GM18508 (cell line): ENCODE results near the gene GREB1.

Experiments used
- ATAC-seq: cut with Tn5 transposase; IDR thresholded peaks from one replicate; pipeline ENCODE4 v1.9.1; 2021; ENCODE audit warnings: moderate number of reproducible peaks; ENCODE audit not compliant: insufficient read depth, unreplicated experiment

The GREB1 gene

GRCh38 chr2:11534746-11535484 lies 1.1 kb downstream of the GREB1 start:
- no peak for ATAC-seq

- no peak for ATAC-seq
These were observed 2.1 kb downstream of the GREB1 start for GRCh38 chr2:11535899-11536344.

GRCh38 chr2:11537951-11538350 lies 4.1 kb downstream of the GREB1 start:
- ATAC-seq = no peak

DNA sequence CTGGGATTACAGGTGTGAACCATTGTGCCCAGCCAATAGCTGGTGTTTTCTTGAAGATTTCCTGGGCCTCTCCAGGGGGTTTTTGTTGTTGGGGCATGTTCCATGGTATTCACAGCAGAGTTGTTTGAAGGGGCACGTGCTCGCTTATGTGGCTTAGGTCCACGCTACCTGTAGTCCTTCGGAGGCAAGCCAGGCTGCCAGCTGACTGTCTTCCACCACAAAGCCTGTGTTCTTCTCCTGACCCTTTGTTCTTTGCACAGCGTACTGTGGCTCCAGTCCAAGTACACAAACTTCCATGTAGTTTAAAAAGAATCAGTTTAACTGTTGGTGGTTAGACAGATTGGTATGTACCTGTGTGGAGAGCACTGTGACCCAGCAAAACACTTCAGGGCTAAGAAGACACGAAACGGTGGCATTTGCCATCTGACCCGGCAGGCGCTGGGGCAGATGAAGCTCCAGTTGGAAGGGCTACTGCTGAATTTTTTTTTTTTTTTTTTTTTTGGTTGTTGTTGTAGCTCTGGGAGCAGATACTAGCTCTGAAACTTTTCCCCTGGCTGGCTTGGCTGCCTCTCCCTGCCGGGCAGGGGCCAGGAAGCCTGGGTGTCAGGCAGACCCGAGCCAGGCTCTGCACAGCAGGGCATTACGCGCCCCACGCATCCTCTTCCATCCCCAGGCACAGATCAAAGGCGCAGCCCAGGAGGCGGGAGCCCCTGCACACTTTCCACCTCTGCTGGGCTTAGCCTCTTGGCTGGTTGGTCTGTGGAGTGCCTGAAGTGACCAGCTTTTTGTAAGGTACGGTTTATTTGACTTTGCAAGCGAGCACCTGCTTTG lies 5.7 kb downstream of the GREB1 start:
- no peak for ATAC-seq

DNA sequence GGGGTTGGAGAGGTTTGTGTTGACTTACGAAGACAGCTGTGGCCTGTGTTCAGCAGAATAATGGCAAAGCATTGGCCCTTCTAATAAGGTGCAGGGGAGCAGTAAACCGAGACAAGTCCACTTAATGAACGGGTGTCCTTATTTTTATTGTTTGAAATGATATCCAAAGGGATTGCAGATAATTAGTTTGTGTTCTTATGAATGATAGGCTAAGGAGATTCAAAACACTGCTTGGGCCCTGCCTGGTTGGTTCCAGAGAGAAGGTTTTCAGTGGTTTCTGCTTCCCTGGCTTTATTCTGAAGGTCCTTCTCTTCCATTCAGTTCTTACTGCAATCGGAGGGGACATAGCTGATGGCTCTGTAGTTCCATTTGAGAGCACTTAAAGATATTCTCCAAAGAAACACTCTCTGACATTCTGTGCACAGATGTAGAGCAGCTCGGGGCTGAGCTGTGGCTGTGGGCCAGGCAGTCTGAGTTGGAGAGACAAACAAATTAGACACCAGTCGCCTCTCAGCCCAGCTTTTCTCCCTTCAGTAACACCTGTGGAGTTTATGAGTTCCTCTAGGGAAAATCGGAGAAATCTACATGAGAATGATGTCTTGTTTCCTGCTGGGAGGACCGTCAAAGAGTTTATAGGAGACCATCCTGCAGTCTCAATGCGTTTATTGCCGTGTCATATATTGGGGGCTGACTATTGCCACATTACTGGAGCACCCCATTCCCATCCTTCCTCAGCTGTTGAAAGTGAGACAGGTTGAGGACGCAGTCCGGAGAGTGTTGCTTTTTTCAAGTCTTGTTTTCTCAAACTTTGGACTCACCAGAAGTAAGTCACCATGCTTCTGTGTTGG lies 6.5 kb downstream of the GREB1 start:
- no peak for ATAC-seq

- ATAC-seq = no peak
These were observed 7.3 kb downstream of the GREB1 start for GRCh38 chr2:11540996-11541692.

DNA sequence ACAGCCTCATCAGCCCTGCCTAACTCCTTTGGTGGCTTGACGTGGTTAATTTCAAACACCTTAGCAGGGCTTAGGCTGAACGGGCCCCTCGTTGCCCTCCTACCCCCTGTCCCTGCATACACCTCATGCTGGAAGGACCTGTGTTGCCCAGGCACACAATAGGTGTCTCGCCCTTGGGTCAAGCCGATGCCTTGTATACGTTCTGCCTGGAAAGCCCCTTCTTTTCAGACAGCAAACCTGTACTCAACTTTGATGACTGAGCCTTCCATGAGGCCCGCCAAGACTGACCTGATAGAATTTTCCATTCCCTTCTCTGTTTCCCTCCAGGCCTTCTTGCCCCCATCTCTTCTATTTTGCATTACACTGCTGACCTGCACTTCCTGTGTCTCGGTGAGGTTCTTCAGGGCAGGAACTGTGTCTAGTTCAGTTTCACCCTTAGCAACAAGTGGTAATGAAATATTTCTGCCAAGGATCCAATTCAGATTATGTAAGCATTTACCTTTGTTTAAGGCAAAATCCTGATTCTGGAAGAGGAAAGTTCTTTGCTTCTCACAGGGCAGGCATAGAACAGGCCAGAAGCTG lies 7.9 kb downstream of the GREB1 start:
- no peak for ATAC-seq

GRCh38 chr2:11542275-11542819 lies 8.5 kb downstream of the GREB1 start:
- no peak for ATAC-seq

DNA sequence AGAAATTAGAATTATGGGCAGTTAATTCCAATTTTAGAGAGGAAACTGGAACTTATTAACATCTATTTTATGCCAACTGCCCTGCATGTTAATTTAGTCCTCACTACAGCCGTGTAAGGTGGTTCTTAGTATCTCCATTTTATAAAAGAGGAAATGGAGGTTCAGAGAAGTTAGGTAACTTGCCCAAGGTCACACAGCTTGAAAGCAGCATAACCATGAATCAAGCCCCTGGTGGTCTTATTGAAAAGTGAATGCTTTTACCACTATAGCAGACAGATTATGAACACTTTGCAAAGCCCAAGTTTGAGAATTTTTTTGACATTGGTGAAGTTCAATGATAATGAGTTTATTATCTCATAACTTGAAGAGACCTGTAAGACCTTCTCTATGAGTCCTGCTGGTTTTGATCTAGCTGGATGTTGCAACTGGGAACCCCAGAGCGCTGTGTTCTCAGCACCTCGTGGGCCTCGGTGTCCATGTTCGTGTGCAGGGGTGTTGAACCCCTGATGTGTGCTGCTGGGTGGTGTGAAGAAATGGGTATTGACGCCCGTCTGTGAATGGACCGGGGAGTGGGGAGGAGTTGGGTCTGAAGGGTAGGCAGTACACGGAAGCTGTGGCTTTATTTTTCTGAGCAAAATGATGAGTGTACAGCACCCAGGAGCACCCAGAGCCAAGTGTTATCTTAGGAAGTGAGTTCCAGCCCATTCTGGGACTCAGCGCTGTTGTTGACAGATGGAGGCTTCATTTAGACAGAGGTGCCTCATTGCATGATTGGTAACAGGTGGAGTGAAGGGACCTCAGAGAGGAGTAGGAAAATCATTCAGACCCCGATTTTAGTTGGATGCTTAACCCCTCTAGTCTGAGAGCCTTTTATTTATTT lies 9.7 kb downstream of the GREB1 start:
- ATAC-seq = no peak

- ATAC-seq = no peak
These were observed 12.2 kb downstream of the GREB1 start for GRCh38 chr2:11546072-11546471.

GRCh38 chr2:11547912-11548497 lies 14.2 kb downstream of the GREB1 start:
- ATAC-seq = no peak

DNA sequence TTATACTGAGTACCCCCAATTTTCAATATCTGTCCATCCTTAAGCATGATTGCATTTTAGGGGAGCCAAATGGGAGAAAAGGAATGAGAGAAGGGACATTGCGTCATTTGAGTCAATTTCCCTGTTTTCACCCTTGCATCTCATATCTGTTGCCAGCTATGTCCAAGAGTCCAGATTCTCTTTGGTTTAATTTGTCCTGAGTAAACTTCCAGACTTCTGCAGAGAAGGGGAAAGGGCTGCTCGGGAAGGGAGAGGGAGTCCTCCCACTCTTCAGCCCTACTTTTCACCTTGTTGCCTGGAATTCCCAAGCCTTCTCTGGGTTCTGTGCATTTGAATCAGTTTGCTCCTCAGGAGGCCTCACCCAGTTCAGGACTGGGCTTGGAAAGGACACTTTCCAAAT lies 16.5 kb downstream of the GREB1 start:
- ATAC-seq = no peak

DNA sequence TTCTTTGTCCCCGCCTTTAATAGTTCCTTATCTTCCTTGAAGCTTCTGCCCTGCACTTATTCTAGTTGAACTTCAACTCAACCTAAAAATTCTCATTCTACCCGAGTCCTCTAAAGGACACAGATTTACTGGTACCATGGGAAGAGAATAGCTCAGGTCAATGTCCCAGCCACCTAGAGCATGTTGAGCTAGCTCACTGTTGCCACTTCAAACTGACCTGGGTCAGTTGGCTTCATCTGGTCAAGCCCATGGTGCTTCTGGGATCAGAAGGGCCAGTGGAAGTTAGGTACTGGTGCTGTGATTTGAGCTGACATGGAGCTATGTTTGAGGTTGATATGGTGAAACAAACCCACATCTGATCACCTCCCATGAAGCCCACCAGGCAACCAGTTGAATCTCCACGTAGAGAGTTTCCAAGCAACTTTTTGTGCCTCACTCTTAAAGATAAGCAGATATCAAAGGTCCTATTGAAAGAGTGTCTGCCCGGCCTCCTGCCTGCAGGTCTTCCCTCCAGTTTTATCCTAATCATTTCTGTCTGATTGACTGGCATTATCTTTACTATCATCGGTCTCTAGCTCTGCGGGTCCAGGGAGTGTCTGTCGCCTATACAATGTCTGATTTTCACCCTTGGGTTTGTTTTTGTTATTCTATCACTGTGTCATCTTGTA lies 17.2 kb downstream of the GREB1 start:
- no peak for ATAC-seq

- no peak for ATAC-seq
These were observed 17.9 kb downstream of the GREB1 start for GRCh38 chr2:11551569-11552259.

- ATAC-seq = no peak
These were observed 18.4 kb downstream of the GREB1 start for GRCh38 chr2:11552260-11552638.

GRCh38 chr2:11553661-11554398 lies 20.0 kb downstream of the GREB1 start:
- ATAC-seq = no peak

- no peak for ATAC-seq
These were observed 20.5 kb downstream of the GREB1 start for GRCh38 chr2:11554399-11554716.
